GM23248 (cell line): ENCODE measurements around the gene IGF2BP2.

Experiments used
- EZH2 ChIP-seq: fragments of 200-600 bp; sonication (generic); IDR thresholded peaks from 2 replicates; pipeline ENCODE4 v1.6.1; 2018; ENCODE audit warnings: antibody characterized with exemption, mild to moderate bottlenecking; ENCODE audit not compliant: insufficient read depth, poor library complexity, severe bottlenecking
- EZH2phosphoT487 ChIP-seq: fragments of 200-600 bp; sonication (generic); IDR thresholded peaks from 2 replicates; pipeline ENCODE4 v1.6.1; 2018; ENCODE audit warnings: antibody characterized with exemption, moderate library complexity, mild to moderate bottlenecking, low read depth; ENCODE audit not compliant: insufficient read depth

DNA sequence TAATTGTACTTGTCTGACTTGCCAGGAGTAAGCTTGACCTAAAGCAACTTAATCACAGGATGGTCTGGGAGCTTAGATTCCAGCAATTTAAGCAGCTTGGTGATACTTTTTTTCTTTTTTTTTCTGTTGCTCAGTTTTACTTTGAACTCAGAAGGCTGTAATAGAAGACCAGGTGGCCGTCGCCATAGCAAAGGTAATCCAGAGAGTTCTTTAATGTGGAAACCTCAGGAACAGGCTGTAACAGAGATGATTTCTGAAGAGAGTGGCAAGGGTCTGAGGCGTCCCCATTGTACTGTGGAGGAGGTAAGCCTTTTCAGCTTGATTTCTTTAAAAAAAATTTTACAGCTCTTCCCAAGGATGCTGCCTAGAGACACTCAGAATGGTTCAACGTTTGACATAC is 218.6 kb downstream of the IGF2BP2 start:
- TF ChIP-seq EZH2phosphoT487 (no peak), EZH2 (no peak)
